ENCODE results near the gene HSPB1. TPM values are rescaled to one million over a fixed set of nuclear protein-coding genes. Genes with fewer than 3 reads are reported as not detected.
"Not testable (repeated sequence)": the region's sequence is repeated elsewhere in the genome, so short reads cannot be mapped to it uniquely, and the experiment has no call there.

Gene HSPB1
- total RNA-seq, 1 donor from 2014 or later: 3,584 TPM

DNA sequence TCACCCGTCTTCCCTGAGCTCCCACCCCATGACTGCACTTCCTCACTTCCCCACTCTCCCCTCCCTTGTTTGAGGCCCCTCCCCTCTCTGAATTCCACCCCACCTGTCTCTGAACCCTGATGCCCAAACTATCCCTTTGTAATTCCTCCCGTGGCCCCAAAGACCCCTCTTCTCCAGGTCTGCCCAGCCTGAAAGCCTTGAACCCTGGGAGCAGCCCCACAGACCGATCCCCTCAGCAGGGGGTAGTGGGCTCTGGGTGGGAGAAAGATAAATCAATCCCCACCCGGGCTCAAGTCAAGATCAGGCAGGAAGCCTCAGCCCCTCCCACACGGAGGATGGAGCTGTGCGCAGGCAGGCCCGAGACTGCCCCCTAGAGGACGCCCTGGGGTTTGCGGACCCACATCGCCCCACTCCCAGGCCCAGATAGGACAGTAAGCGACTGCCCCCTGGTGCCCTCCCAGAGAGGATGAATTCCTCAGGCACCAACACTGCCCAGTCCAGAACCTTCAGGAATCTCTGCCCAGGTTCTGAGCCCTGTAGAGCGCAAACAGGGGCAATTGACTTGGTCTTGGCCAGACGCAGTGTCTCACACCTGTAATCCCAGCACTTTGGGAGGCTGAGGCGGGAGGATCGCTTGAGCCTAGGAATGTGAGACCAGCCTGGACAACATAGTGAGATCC is 11.7 kb downstream of the HSPB1 start:
- TF ChIP-seq, protein P1, sequence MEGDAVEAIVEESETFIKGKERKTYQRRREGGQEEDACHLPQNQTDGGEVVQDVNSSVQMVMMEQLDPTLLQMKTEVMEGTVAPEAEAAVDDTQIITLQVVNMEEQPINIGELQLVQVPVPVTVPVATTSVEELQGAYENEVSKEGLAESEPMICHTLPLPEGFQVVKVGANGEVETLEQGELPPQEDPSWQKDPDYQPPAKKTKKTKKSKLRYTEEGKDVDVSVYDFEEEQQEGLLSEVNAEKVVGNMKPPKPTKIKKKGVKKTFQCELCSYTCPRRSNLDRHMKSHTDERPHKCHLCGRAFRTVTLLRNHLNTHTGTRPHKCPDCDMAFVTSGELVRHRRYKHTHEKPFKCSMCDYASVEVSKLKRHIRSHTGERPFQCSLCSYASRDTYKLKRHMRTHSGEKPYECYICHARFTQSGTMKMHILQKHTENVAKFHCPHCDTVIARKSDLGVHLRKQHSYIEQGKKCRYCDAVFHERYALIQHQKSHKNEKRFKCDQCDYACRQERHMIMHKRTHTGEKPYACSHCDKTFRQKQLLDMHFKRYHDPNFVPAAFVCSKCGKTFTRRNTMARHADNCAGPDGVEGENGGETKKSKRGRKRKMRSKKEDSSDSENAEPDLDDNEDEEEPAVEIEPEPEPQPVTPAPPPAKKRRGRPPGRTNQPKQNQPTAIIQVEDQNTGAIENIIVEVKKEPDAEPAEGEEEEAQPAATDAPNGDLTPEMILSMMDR (IDR thresholded peaks at IDR 0.05): peak; percentile 100
- Histone ChIP-seq H3K27ac (peak overlapping the region in 1 of 2 donors; percentile 43), H3K27me3 (no peaks in the 10 kb centered on the region), H3K36me3 (no peaks in the 10 kb centered on the region), H3K9me3 (no peaks in the 10 kb centered on the region), H3K4me1 (peaks cover 7 to 12% of the 10 kb centered on the region in 2 donors), H3K4me3 (no peak overlapping the region)
- peak; percentile 82 to 99 for DNase-seq (ENCODE audit: low spot score in 2 of 2)
- intact Hi-C loops (cut with DNase I): loop anchor here (1.0 to 10.0 kb wide), 4 partner anchors 23 to 319 kb away; partner anchors contain the start of genes MDH2, STYXL1 and TMEM120A

DNA sequence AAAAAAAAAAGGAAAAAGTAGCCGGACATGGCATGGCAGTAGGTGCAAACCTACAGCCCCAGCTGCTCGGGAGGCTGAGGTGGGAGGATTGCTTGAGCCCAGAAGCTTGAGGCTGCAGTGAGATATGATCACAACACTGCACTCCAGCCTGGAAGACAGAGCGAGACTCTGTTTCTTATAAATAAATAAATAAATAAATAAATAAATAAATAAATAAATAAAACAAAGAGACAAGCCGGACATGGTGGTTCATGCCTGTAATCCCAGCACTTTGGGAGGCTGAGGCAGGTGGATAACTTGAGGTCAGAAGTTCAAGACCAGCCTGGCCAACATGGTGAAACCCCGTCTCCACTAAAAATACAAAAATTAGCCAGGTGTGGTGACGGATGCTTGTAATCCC is 12.3 kb downstream of the HSPB1 start:
- H3K4me1 ChIP-seq: peaks cover 9 to 15% of the 10 kb centered on the region in 2 donors

DNA sequence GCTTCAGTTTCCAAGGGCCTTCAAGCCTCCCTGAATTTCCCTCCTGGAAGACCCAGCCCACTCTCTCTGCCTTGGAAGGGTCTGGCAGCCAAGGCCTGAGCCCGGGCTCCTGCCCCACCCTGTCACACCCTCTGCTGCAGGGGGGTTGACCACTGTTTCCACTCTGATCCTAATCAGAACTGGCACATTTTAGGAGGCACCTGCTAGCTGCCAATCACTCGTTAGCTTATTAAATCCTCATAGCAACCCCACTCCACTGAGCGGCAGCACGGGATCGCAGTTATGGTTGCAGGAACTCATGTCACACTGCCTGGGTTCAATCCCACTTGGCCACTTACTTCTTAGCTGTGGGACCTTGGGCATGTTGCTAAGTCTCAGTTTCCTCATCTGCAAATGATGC is 12.9 kb downstream of the HSPB1 start:
- TF ChIP-seq, protein P1 (IDR thresholded peaks at IDR 0.05): no peak
- no peak overlapping the region for H3K4me3 ChIP-seq
- H3K9me3 ChIP-seq: no peaks in the 10 kb centered on the region
- no peaks in the 10 kb centered on the region for H3K27me3 ChIP-seq
- no peak overlapping the region for H3K27ac ChIP-seq
- peaks cover 9 to 15% of the 10 kb centered on the region in 2 donors for H3K4me1 ChIP-seq
- intact Hi-C loops (cut with DNase I): loop anchor here (5.0 to 10.0 kb wide), 3 partner anchors 33 to 321 kb away; partner anchors contain the start of genes MDH2, STYXL1 and TMEM120A
- no peaks in the 10 kb centered on the region for H3K36me3 ChIP-seq
- DNase-seq (ENCODE audit: low spot score in 2 of 2): no peak

More for the DNA sequence above, 12.3 kb downstream of the HSPB1 start:
- H3K27me3 ChIP-seq; H3K36me3 ChIP-seq; DNase-seq (ENCODE audit: low spot score in 2 of 2); H3K4me3 ChIP-seq; H3K9me3 ChIP-seq; H3K27ac ChIP-seq: not testable (repeated sequence)
- intact Hi-C loops (cut with DNase I): loop anchor here (1.0 to 10.0 kb wide), 5 partner anchors 23 to 320 kb away; partner anchors contain the start of genes MDH2, STYXL1 and TMEM120A

DNA sequence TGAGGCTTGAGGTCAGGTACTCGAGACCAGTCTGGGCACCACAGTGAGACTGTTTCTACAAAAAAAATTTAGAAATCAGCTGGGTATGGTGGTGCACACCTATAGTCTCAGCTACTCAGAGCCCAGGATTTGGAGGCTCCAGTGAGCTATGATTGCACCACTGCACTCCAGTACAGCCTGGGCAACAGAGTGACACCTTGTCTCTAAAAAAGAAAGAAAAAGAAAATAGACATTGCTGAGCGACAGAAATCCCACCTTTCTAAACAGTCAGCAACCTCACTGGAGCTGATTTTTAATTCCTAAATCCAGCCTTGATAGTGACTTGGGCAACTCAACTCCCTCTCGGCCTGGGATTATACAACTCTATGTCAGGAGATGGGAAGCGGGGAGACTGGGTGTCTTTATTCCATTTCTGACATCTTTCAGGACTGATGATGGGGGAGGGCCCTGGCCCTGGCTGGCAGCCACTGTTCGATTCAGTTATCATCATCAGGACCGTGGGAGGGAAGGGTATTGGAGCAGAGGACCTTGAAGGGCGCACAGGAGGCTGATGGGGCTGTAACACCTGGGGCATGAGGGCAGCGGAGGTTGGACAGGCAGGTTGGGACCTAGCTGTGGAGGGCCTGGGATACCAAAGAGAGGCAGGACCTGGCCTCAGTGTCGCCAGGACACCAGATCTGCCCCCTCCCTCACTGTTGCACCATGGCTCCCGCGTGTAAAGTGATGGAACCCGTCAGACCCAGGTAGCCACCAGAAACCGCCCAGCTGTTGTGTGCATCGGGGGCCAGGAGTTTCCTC is 14.7 kb downstream of the HSPB1 start:
- Histone ChIP-seq H3K9me3 (no peaks in the 10 kb centered on the region), H3K36me3 (no peaks in the 10 kb centered on the region), H3K4me3 (peak overlapping the region; percentile 76 to 82), H3K4me1 (peaks cover 13 to 26% of the 10 kb centered on the region in 2 donors), H3K27ac (peak overlapping the region; percentile 89 to 92), H3K27me3 (no peaks in the 10 kb centered on the region)
- intact Hi-C loops (cut with DNase I): loop anchor here (5.0 to 10.0 kb wide), 3 partner anchors 35 to 322 kb away; partner anchors contain the start of genes MDH2, STYXL1 and TMEM120A
- TF ChIP-seq, protein P1 (IDR thresholded peaks at IDR 0.05): no peak
- DNase-seq (ENCODE audit: low spot score in 2 of 2): no peak

DNA sequence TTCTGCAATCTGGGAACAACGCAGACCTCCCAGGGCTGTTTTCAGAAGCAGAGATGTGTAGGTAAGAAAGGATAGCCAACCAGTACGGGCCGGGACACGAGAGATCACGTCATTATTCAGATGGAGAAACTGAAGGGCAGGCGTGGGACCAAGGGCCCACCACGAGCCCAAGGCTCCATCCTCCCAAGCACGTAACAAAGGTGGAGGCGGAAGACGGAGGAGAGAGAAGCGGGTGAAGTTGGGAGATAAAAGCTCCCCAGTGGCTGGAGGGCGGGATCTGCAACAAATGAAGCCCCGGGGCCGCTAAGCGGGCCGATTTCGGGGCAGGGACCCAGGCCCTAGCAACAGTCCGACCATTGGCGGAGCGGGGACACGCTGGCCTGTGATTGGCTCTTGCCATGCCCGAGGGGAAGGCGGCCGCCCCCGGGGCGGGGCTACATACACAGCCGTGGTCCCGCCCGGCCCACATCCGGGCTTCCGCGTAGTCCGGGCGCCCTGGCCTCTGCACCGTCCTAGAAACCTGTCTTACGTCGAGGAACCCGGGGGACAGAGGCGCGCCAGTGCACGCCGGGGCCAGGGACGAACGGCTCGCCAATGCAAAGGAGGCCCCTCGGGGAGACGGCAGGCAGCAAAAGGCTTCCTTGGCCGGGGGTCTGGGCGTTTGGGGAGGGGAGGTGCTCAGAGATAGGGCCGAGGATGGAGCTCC is 15.5 kb downstream of the HSPB1 start:
- DNase-seq (ENCODE audit: low spot score in 2 of 2): peak; percentile 90 to 99
- peaks cover 15 to 28% of the 10 kb centered on the region in 2 donors for H3K4me1 ChIP-seq
- H3K4me3 ChIP-seq: peak overlapping the region; percentile 76 to 82
- no peaks in the 10 kb centered on the region for H3K36me3 ChIP-seq
- TF ChIP-seq, protein P1 (IDR thresholded peaks at IDR 0.05): no peak
- H3K27me3 ChIP-seq: no peaks in the 10 kb centered on the region
- H3K9me3 ChIP-seq: no peaks in the 10 kb centered on the region
- intact Hi-C loops (cut with DNase I): loop anchor here (1.0 to 10.0 kb wide), 6 partner anchors 36 to 323 kb away; partner anchors contain the start of genes MDH2, STYXL1 and TMEM120A
- H3K27ac ChIP-seq: peak overlapping the region; percentile 89 to 92

Measured in ascending aorta (tissue), 2 donors.